ENCODE data around the gene TNFSF9.

DNA sequence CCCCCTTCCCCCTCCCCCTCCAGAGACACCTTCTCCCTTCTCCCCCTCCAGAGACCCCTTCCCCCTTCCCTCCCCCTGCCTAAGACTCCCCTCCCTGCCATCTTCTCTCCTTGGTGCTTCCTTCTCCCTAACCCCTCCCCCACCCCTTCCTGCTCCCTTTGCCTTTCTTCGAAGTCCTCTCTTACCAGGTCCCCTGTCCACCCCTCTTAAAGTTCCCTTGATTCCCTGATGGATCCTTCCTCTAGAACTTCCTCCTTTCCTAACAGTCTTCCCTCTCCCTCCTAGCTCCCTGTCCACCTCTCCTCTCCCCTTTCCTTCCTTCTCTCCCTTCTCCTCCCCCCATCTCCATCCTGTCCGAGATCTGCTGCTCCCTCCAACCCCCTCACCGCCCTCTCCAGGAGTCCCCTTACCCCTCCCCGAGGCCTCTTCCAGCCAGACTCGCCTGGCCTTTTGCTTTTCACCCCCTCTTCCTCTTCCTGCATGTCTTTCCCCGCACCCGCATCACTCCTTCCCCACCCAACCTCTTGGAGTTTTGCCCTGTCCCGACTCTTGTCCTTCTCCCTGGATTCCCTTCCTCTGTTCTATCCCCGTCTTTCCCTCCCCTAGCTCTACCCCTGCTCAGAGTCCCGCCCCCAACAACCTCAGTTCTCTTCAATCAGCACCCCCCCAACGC is 3.1 kb downstream of the TNFSF9 start:
- TF ChIP-seq, protein P1, sequence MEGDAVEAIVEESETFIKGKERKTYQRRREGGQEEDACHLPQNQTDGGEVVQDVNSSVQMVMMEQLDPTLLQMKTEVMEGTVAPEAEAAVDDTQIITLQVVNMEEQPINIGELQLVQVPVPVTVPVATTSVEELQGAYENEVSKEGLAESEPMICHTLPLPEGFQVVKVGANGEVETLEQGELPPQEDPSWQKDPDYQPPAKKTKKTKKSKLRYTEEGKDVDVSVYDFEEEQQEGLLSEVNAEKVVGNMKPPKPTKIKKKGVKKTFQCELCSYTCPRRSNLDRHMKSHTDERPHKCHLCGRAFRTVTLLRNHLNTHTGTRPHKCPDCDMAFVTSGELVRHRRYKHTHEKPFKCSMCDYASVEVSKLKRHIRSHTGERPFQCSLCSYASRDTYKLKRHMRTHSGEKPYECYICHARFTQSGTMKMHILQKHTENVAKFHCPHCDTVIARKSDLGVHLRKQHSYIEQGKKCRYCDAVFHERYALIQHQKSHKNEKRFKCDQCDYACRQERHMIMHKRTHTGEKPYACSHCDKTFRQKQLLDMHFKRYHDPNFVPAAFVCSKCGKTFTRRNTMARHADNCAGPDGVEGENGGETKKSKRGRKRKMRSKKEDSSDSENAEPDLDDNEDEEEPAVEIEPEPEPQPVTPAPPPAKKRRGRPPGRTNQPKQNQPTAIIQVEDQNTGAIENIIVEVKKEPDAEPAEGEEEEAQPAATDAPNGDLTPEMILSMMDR (IDR thresholded peaks at IDR 0.05), result no peak
- TF ChIP-seq POLR2A (IDR thresholded peaks at IDR 0.05), result no peak

Data from upper lobe of left lung (tissue), 4 donors.